Left lobe of liver (tissue), 2 donors: ENCODE data around the gene RNLS. TPM values are rescaled to one million over a fixed set of nuclear protein-coding genes. Genes with fewer than 3 reads are reported as not detected.

Experiments
- ATAC-seq: fragments of 200-7000 bp; cut with Tn5 transposase; one replicate; pipeline ENCODE4 v1.9.1; 2020; ENCODE audit warnings: mild to moderate bottlenecking, moderate library complexity
- DNase-seq: peaks from one replicate; pipeline ENCODE4 v3.0.0-alpha.2; 2020; ENCODE audit warnings: low spot score
- total RNA-seq: library from RNA; stranded (reverse); gene quantifications from one replicate; pipeline ENCODE4 v1.2.1, GENCODE V29; 2021
- donor health status: DM: no; HTN: no; CAD: no; lungs with moderate emphysema.
- donor health status: DM: no; HTN: yes; CAD: no.

The RNLS gene
- 10.1 TPM for total RNA-seq

DNA sequence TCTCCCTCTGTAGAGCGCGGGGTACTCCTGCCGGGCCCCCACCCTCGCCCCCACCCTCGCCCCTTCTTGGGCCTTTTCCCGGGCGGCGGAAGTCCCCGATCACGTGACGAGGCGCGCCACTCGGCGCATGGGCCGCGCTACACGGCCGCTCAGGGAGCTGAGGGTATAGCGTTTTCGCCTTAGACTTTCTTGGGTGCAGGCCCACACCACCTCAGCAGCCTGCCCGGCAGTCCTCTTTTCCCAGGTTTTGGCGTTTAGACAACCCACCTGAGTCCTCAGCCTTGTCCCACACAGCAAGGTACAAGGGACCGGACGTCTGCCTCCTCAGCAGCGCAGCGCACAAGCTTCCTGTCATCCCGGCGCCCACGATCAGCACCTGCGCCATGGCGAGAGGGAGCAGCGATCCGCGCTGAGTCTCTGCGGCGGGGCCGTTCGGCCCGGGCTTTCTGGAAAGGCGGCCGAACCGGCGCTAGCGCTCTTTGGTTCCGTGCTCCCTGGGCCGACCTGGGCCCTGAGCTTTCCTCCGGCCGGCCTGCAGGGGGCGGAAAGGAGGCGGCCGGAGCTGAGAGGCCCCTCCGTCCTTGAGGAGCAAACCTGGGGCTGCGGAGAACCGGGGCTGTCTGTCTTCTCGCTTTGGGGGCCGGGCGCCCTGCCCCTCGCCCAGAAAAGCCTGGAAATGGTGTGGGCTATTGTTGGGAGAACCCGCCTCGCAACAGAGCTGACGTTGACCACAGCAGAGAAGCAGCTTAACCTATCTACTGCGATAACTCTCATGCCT, at the start of gene RNLS:
RNLS (minus strand) TSS at position 513 of the 778 bp plus-strand sequence.
- ATAC-seq (peak; percentile 96), DNase-seq (peak; percentile 81)

DNA sequence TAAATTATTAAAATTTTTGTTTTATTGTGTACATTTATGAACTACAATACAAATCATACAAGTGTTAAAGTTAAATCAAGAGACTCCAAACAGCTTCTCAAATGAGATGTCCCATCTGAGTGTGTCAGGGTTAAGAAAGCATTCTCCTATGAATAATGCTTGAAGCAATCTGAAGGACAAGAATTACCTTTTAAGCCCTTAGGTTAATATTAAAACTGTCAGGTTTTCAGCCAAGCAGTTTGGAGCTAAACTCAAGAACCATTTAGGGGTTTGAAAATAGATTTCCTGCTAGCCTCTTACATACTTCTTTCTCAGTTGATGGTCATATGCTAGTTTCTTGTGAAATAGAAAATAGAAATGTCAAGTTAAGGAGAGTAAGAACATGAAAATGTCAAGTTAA, 41.7 kb upstream of the RNLS start:
- ATAC-seq, result no peak

DNA sequence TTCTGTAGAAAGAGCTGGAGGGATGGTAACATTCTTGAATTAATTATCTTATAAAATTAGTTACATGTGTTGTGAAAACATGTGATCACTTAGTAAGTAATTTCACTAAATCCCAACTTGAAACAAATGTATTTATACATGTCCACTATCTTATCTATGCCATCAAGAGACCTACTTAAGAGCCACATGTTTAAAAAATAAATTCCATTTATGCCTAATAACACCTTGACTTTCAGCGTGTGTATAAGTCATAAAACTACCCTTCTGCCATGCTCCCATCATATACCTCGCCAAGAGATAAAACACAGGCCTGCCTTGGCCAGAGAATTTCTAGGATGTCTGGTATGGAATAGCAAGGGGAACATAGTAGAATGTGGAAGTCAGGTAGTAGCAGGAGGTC, 40.7 kb upstream of the RNLS start:
- ATAC-seq, result no peak
- no peak for DNase-seq

More for the DNA sequence above, 41.7 kb upstream of the RNLS start:
- no peak for DNase-seq

DNA sequence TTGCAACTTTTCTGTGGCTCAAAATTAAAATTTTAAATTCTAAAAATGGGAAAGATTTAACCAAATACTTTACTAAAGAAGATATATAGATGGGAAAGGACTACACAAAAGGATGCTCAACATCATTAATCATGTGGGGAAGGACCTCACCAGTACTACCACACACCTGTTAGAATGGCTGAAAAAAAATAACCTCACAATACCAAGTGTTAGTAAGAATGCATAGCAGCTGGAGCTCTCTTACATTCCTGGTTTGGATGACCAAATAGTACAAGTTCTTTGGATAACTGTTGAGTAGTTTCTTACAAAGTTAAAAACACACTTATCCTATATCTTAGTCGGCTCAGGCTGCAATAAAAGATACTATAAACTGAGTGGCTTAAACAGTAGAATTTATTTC, 37.3 kb upstream of the RNLS start:
- ATAC-seq (no peak), DNase-seq (no peak)

DNA sequence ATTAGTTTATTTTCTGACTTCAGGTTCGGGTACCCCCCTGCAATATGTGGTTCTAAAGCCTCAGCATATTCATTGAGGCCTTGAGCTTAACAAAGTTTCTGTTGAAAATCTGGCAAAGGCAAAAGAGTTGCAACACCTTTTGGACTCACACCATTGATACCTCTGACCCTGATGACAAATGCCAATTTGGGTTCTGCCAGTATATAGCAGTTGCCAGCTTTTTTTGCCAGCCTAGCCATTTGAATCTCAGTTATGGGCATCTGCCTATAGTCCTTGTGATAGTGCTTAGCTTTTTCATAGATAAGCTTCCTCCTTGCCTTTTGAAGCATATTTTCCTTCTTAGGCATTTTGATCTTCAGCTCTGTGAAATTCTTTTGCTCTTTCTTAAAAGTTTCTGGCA, 35.4 kb upstream of the RNLS start:
- DNase-seq, result peak; percentile 72
- peak; percentile 93 for ATAC-seq

DNA sequence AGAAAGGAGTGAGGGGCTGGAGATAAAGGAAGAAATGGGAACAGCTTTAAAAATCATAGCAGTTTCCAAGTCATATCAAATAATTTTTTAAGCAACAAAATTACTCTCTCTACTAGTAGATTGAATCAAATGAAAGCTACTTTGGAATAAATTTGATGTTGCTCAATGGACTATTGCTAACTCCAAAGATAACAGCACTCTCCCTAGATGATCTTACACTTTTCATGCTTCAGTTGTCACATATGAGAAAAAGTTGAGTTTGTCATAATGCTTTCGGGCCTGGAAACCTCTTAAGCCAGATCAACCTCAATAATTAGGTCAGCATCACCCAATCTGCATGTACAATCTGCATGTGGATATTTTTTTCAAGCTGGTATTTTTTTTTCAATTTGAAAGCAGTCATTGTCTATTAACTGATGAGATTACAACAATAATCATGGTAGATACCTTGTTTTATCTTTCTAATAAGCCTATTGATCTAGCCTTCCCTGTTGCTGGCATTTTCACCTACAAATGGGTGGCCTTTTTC, 34.7 kb upstream of the RNLS start:
- DNase-seq (no peak), ATAC-seq (peak; percentile 62)

DNA sequence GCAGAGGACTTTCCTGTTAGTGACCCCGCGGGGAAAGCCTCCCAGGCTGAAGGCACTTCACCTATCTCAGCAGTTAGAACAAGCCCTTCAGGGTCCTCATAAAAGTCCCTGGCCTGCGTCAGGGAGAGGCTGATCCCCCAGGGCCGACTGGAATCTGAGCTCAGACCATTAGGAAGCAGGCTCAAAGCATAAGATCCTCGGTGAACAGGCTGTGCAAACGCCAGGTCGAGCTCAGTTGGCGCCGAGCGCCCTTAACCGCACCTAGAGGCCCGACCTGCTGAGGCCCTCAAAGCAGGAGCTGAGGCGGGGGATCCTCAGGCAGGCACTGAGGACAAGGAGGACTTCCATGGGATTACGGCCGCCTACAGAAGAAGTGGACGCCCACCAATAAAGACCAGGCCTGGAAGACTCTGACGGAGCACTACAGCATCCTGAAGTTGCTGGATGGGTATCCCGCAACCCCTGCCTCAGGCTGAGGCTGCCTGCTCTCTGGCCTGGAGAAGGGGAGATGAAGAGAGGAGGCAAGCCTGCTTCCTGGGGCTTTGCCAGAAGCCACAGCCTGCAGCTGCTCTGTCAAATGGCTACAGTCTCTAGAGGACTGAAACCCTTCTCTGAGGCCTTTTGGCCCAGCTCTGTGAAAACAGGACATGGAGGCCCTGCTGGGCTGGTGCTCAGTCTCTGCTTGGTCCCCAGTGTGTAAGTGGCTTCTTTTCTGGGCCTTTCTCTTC, 33.3 kb upstream of the RNLS start:
- DNase-seq, result no peak

DNA sequence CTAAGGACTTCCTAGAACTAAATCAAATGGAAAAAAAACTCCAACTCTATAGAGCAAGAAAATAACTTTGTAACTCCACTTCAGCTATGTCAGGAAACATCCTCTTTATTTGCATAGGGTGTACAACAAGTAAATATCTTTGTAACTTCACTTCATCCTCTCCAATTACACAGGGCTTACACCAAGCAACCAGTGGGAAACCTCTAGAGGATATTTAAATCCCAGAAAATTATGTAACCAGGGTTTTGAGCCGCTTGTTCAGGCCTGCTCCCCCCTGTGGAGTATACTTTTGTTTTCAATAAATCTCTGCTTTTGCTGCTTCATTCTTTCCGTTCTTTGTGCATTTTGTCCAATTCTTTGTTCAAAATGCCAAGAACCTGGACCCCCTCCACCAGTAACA, 25.7 kb upstream of the RNLS start:
- ATAC-seq, result no peak

More for the DNA sequence above, 33.3 kb upstream of the RNLS start:
- ATAC-seq, result no peak

DNA sequence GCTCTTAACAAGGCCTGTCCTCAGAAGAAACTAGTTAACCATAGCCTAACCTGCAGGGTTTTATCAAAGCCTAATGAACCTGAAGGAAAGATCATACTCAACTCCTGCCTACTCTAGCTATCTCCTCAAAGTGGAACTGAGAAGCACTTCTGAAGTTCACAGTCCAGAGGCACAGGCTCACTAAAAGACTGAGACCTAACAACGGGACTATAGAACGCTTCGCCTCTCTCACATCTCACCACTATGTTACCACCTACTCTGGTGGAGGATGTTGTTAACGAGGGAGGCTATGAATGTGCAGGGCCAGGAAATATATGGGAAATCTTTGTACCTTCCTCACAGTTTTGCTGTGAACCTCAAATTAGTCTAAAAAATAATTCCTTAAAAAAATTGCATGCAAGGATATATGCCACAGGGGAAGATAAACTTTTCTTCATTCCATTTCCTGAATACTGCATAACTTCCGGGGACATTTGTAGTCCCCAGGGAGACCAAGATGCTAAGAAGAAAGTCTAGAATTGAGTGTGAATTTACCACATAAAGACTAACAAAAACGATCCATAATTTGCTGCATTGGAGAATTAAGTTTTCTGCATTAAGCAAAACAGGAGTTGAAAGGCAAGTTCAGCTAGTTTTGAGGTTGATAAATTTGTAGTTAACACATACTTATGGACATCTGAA, 25.1 kb upstream of the RNLS start:
- DNase-seq (no peak), ATAC-seq (no peak)

More for the DNA sequence above, 25.7 kb upstream of the RNLS start:
- DNase-seq, result no peak

DNA sequence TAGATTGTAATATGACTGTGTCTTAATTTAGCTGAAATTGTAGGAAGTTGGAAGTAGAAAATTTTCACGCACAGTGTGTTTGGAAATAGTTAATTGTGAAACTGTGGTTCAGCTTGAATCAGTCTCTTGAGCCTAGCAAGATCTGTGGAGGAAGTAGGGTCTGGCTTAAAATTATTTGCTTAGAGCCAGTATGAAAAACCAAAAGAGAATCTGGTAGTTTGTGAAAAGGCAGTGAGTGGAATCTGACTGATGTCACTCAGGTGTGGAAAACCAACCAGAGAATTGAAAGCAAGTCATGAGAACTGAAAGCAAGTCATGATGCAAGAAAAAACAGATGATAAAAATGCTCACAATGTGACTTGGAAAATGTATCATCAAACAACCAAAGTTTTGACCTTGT, 14.9 kb upstream of the RNLS start:
- DNase-seq, result no peak
- ATAC-seq, result no peak

DNA sequence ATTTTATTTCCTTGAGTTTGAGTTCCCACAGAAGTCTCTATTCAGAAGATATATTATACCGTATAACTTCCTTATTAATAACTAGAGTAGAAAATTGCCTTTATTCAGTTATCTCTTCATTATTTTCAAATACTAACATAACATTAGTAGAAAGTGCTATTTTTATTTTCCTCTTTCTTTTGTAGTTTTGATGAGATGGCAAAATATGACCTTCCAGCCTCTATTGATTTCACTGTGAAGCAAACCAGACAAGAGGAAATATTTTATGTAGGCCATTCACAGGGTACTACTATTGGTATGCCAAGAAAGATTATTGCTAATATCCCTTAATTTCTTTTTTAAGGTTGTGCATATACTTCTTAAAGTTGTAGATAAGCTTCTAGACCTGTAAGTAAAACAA, 11.4 kb upstream of the RNLS start:
- ATAC-seq (no peak), DNase-seq (no peak)

DNA sequence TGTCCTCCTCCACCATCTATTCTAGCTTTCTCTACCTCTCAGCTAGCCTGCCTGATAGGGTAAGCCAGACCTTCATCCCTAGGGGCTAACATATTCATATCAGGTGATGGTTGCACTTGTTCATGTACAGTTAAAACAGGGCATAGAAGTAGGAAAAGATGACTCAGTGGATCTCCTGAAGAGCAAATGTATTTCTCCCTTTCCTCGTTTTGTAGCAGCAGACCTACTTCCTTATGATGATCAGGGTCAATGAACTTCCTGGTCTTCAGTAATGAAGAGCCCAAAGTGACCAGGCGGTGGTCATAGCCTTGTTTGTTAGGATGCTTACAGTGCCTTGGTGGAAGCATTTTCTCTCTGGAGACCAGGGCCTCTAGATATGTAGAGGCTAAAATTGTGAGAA, 9.8 kb upstream of the RNLS start:
- DNase-seq (no peak), ATAC-seq (no peak)

DNA sequence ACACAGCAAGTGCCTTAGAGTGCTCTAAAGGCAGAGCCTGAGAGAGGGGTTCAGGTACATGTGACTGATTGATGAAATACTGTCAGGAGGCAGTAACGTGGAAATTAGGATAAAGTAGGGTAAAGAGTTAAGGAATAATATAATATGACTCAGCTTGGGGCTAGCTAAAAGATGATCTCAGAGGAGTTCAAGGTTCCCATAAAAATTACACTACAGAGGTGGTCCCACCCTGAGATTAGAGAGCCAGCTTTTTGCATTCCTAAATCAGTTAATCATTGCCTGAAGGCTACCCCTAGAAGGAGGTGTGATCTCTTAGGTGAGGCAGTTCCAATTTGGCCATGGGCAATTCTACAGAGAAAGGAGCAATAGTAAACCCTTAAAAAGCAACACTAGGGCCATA, 9.3 kb upstream of the RNLS start:
- ATAC-seq, result no peak
- DNase-seq, result no peak

DNA sequence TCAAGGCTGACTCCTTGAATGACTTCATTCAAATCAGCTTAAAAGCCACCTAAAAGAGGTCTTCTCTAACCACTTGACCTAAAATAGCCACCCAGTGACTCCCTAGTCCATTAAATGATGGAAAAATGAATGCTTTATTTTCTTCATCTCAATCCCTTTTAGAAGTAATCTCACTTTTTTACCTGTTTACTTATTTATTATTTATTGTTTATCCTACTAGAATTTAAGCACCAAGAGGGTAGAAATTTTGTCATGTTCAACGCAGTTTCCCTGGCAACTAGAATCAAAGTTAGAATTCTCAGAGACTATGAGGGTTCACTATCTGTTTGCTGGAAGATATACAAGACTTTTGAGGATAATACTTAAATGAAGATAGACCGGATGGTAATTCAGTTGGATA, 3.3 kb upstream of the RNLS start, which contains the start of gene LIPJ:
LIPJ (plus strand) TSS at position 301 of the 400 bp plus-strand sequence. CDS start 3,926 bp downstream, outside the sequence.
- no peak for ATAC-seq
- DNase-seq, result no peak

DNA sequence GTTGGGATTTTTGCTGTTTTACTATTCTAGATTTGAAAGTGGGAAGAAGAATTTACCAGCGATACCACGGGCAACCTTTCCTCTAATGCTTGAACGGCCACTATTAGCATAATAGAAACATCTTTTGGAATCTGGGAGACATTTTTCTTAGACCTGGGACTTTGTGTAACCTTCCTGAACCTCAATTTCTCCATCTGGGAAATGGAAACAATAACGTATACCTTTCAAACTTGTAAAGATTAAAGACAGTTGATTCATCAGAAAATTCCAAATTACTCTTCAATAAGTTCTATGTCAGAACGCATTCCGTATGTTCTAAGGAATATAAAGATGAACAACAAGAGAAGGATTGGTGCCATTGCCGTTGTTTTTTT, 453 bp upstream of the RNLS start:
- DNase-seq (no peak), ATAC-seq (no peak)

DNA sequence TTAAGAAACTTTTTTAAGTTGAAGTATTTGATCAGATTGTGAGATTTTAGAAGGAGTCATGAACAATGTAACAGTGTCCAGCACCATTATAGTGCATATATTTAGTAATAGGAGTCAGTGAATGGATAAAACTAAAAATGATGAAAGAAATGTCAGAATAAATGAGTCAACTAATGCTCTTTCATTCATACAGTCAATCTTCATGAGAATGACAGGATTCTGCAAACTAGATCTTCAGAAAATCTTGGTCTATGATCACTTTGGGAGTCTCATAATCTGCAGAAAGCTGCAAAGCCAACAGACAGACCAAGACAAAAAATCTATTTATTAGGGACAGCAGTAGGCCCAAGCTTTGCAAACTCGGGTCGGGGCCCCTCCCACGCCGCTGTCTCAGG, 710 bp downstream of the RNLS start:
- no peak for ATAC-seq

DNA sequence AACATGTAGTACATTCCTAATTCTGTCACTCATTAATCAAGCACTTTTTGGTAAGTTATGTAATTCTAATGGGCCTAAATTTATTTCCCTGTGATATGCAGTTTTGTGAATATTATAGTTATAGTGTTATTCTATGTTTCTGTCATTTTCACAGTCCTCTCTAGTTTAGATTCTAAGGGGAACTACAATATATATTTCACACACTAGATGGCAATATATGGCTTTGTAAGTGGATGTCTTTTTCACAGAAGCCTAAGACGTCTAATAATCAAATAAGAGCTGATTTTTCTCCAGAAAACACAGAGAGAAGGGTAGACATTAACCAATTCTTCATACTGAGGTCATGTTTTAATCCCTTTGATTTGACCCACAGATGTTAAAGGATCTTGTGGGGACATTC, 18.0 kb downstream of the RNLS start:
- peak; percentile 83 for ATAC-seq

More for the DNA sequence above, 710 bp downstream of the RNLS start:
- no peak for DNase-seq

DNA sequence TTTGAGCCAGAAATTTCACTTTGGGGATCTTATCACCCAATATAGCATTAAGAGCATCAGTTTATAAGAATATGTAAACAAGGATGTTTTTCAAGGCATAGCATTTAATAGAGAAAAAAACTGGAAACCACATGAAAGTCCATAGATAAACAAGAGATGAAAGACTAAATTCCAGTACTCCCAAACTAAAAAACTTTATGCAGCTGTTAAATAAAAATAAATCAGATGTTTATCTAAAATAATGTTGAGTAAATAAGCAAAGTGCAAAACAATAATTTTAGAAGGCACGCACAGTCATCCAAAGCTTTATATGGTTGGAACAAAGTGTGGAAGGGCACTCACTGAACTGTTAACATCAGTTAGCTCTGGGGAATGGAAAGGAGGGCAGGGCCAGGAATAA, 21.0 kb downstream of the RNLS start:
- ATAC-seq (no peak), DNase-seq (no peak)

More for the DNA sequence above, 18.0 kb downstream of the RNLS start:
- DNase-seq, result no peak

DNA sequence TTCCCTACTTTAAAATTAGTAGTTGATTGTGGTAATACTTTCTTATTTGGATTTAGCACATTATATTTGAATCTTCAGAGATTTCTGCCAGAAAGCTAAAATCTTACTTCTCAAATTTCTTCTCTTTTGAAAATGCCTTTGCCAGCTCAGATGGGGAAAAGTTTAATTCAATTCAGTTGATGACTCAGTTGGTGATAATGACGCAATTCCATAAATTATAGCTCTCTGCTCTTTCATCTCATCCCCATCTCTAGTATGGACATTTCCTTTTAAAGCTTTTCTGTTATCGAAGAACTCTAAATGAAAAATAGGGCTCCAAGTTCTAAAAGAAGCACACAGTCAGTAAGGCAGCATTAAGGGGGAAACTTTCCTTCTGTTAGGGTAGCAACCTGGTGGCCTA, 25.5 kb downstream of the RNLS start:
- ATAC-seq (no peak), DNase-seq (no peak)

DNA sequence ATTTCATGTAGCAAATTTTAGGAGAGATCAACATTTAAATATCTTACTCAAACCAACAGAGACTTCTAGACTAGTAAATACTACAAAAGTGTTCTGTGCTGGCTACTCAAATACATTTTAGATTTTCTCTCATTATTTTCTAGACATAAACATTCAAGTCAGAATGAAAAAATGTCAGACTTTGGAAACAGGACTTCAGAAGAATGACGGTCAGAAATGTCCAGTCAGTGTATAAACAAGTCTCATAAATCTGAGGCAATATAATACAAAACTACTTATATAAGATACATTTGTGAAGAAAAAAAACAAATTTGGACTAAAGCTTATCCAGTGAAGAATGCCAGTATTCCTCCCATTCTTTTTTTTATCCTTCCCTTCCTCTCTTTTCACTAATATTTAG, 25.9 kb downstream of the RNLS start:
- DNase-seq (no peak), ATAC-seq (no peak)

DNA sequence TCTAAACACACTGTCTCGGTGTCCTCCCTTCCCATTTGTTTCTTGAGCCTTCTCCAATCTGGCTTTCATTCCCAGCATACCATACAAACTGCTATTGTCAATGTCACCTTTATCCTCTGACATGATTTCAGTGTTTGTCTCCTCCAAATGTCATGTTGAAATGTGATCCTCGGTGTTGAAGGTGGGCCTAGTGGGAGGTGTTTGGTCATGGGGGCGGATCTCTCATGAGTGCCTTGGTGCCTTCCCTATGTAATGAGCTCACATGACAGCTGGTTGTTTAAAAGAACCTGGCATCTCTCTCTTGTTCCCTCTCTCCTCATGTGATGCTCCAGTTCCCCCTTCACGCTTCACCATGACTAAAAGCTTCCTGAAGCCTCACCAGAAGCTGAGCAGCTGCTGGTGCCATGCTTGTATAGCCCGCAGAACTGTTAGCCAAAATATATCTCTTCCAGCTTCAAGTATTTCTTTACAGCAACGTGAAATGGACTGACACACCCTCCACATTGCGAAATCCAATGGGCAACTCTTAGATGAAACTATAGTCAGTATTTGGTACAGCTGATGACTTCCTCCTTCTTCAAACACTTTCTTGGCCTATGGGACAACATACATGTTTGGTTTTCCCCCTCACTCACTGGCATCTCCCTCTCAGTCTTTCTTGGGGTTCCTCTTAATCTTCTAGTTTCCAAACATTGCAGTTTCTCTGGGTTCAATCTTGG, 27.8 kb downstream of the RNLS start:
- DNase-seq, result no peak
- no peak for ATAC-seq
